Measurements from ENCODE around the gene ZFYVE28.
"Not testable (repeated sequence)": the region's sequence is repeated elsewhere in the genome, so short reads cannot be mapped to it uniquely, and the experiment has no call there.

Gene ZFYVE28

DNA sequence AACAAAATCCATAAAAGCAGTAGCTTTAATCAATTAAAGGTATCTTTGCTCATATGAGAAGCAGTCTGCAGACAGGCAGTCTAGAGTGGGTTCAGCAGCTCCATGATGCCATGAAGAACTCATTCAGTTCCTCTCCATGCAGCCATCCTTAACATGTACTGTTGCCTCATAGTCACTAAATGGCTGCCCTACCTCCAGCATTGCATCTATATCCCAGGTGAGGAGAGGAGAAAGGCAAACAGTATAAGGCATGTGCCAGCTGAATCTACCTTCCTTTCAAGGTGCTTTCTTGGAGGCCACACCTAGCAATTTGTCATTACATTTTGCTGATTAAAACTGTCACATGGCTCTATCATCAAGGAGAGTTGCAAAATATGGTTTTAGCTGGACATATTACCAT is 13.6 kb upstream of the ZFYVE28 start:
- TF ChIP-seq, protein P1, sequence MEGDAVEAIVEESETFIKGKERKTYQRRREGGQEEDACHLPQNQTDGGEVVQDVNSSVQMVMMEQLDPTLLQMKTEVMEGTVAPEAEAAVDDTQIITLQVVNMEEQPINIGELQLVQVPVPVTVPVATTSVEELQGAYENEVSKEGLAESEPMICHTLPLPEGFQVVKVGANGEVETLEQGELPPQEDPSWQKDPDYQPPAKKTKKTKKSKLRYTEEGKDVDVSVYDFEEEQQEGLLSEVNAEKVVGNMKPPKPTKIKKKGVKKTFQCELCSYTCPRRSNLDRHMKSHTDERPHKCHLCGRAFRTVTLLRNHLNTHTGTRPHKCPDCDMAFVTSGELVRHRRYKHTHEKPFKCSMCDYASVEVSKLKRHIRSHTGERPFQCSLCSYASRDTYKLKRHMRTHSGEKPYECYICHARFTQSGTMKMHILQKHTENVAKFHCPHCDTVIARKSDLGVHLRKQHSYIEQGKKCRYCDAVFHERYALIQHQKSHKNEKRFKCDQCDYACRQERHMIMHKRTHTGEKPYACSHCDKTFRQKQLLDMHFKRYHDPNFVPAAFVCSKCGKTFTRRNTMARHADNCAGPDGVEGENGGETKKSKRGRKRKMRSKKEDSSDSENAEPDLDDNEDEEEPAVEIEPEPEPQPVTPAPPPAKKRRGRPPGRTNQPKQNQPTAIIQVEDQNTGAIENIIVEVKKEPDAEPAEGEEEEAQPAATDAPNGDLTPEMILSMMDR (IDR thresholded peaks at IDR 0.05) = no peak
- no peak overlapping the region for H3K27ac ChIP-seq
- DNase-seq (ENCODE audit: low spot score) = no peak
- no peak overlapping the region for H3K4me3 ChIP-seq

DNA sequence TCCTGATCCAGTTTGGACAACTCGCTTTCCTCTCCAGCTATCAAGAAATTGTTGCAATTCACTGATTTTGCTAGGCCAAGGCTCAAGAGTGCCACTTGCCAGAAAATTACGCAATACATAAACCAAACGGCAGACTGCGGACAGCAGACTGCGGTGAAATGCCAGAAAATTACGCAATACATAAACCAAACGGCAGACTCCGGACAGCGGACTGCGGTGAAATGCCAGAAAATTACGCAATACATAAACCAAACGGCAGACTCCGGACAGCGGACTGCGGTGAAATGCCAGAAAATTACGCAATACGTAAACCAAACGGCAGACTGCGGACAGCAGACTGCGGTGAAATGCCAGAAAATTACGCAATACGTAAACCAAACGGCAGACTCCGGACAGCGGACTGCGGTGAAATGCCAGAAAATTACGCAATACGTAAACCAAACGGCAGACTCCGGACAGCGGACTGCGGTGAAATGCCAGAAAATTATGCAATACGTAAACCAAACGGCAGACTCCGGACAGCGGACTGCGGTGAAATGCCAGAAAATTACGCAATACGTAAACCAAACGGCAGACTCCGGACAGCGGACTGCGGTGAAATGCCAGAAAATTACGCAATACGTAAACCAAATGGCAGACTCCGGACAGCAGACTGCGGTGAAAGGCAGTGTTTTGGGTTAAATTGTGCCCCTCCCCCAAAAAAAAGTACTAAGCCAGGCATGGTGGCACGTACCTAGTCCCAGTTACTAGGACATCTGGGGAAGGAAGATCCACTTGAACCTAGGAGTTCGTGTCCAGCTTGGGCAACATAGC is 11.7 kb upstream of the ZFYVE28 start:
- not testable (repeated sequence) for DNase-seq (ENCODE audit: low spot score)
- peak overlapping the region in 1 of 2 donors; percentile 20 for H3K27ac ChIP-seq

GRCh38 chr4:2428496-2429213 is 10.2 kb upstream of the ZFYVE28 start:
- no peak overlapping the region for H3K27ac ChIP-seq
- DNase-seq (ENCODE audit: low spot score) = no peak
- TF ChIP-seq, protein P1 (IDR thresholded peaks at IDR 0.05) = no peak
- H3K4me3 ChIP-seq = no peak overlapping the region

More for the DNA sequence above, 11.7 kb upstream of the ZFYVE28 start:
- H3K4me3 ChIP-seq = not testable (repeated sequence)

- no peak for DNase-seq (ENCODE audit: low spot score)
- Histone ChIP-seq H3K27ac (no peak overlapping the region), H3K4me3 (no peak overlapping the region)
- TF ChIP-seq, protein P1 (IDR thresholded peaks at IDR 0.05) = no peak
These were observed 9.2 kb upstream of the ZFYVE28 start for GRCh38 chr4:2427383-2428334.

GRCh38 chr4:2426711-2427275 is 8.3 kb upstream of the ZFYVE28 start:
- no peak for DNase-seq (ENCODE audit: low spot score)
- no peak overlapping the region for H3K4me3 ChIP-seq
- TF ChIP-seq, protein P1 (IDR thresholded peaks at IDR 0.05) = no peak
- no peak overlapping the region for H3K27ac ChIP-seq

- no peak overlapping the region for H3K27ac ChIP-seq
- DNase-seq (ENCODE audit: low spot score) = no peak
- H3K4me3 ChIP-seq = no peak overlapping the region
- TF ChIP-seq, protein P1 (IDR thresholded peaks at IDR 0.05) = no peak
These were observed 7.6 kb upstream of the ZFYVE28 start for GRCh38 chr4:2426069-2426397.

All from coronary artery (tissue), 2 donors.